AG08396 (cell line): ENCODE measurements around the gene PCED1B.

Experiments
- DNase-seq: peaks from one replicate; pipeline ENCODE4 v3.0.0; 2012; ENCODE audit warnings: low spot score, mixed read lengths

PCED1B gene

GRCh38 chr12:47120736-47121135, 41.3 kb downstream of the PCED1B start:
- no peak for DNase-seq

GRCh38 chr12:47121146-47121545, 41.7 kb downstream of the PCED1B start:
- DNase-seq = no peak

GRCh38 chr12:47122602-47123001, 43.2 kb downstream of the PCED1B start:
- no peak for DNase-seq

- DNase-seq = no peak
Observed at GRCh38 chr12:47123730-47124129, 44.3 kb downstream of the PCED1B start.

- no peak for DNase-seq
Observed at GRCh38 chr12:47124451-47124850, 45.0 kb downstream of the PCED1B start.

GRCh38 chr12:47126246-47126645, 46.8 kb downstream of the PCED1B start:
- DNase-seq = no peak

- no peak for DNase-seq
Observed at GRCh38 chr12:47131011-47131410, 51.6 kb downstream of the PCED1B start.

GRCh38 chr12:47134005-47134404, 54.6 kb downstream of the PCED1B start:
- DNase-seq = no peak

- DNase-seq = no peak
Observed at GRCh38 chr12:47135578-47135977, 56.2 kb downstream of the PCED1B start.

GRCh38 chr12:47139000-47139681, 59.7 kb downstream of the PCED1B start:
- no peak for DNase-seq

- DNase-seq = no peak
Observed at GRCh38 chr12:47141459-47141858, 62.0 kb downstream of the PCED1B start.

- DNase-seq = no peak
Observed at GRCh38 chr12:47144769-47145168, 65.3 kb downstream of the PCED1B start.

- no peak for DNase-seq
Observed at GRCh38 chr12:47145188-47145587, 65.8 kb downstream of the PCED1B start.

GRCh38 chr12:47147739-47148138, 68.3 kb downstream of the PCED1B start:
- no peak for DNase-seq

- DNase-seq = no peak
Observed at GRCh38 chr12:47149146-47149545, 69.7 kb downstream of the PCED1B start.

GRCh38 chr12:47152095-47152494, 72.7 kb downstream of the PCED1B start:
- DNase-seq = no peak

- no peak for DNase-seq
Observed at GRCh38 chr12:47155457-47156166, 76.2 kb downstream of the PCED1B start.

GRCh38 chr12:47156167-47156736, 76.8 kb downstream of the PCED1B start:
- DNase-seq = no peak

- no peak for DNase-seq
Observed at GRCh38 chr12:47158792-47159191, 79.4 kb downstream of the PCED1B start.

GRCh38 chr12:47159348-47159747, 79.9 kb downstream of the PCED1B start:
- no peak for DNase-seq

- DNase-seq = no peak
Observed at GRCh38 chr12:47160316-47161244, 81.2 kb downstream of the PCED1B start.

GRCh38 chr12:47164116-47164515, 84.7 kb downstream of the PCED1B start:
- DNase-seq = no peak
